Fibroblast of lung (primary cell): ENCODE results near the gene NAGPA.

Experiments used
- CTCF ChIP-seq, 2 donors: IDR thresholded peaks in 1 of 2; conservative IDR thresholded peaks in 1 of 2; 1 replicate in 1 of 2; 2 replicates in 1 of 2; pipeline ENCODE4 v1.5.1; 2011 to 2012; ENCODE audit warnings: low read length in 2 of 2, control low read depth in 1 of 2, inconsistent platforms in 1 of 2, low read depth in 1 of 2, mild to moderate bottlenecking in 1 of 2
- EZH2 ChIP-seq: IDR thresholded peaks from 2 replicates; pipeline ENCODE4 v1.5.1; 2012; ENCODE audit warnings: low read length, control low read depth, mild to moderate bottlenecking; ENCODE audit errors: missing control alignments

GRCh38 chr16:5003828-5004227 lies 29.9 kb downstream of the NAGPA start:
- no peak for TF ChIP-seq CTCF (conservative IDR thresholded peaks at IDR 0.05 in 1 of 2, IDR thresholded peaks at IDR 0.05 in 1 of 2; ENCODE audit: low read depth in 1 of 2, low read length in 2 of 2)
- no peak for TF ChIP-seq EZH2
